ENCODE data around the gene SHMT2.

SHMT2 gene

GRCh38 chr12:57215065-57215464, 14.4 kb upstream of the SHMT2 start:
- no peak for DNase-seq (ENCODE audit: low spot score)

GRCh38 chr12:57215668-57216013, 13.9 kb upstream of the SHMT2 start:
- no peak for DNase-seq (ENCODE audit: low spot score)

GRCh38 chr12:57216014-57216911, 13.2 kb upstream of the SHMT2 start, which contains the start of gene NXPH4:
NXPH4 (plus strand) TSS chr12:57216794; CDS start chr12:57216970, 176 bp downstream.
- DNase-seq (ENCODE audit: low spot score) = peak; percentile 75

DNA sequence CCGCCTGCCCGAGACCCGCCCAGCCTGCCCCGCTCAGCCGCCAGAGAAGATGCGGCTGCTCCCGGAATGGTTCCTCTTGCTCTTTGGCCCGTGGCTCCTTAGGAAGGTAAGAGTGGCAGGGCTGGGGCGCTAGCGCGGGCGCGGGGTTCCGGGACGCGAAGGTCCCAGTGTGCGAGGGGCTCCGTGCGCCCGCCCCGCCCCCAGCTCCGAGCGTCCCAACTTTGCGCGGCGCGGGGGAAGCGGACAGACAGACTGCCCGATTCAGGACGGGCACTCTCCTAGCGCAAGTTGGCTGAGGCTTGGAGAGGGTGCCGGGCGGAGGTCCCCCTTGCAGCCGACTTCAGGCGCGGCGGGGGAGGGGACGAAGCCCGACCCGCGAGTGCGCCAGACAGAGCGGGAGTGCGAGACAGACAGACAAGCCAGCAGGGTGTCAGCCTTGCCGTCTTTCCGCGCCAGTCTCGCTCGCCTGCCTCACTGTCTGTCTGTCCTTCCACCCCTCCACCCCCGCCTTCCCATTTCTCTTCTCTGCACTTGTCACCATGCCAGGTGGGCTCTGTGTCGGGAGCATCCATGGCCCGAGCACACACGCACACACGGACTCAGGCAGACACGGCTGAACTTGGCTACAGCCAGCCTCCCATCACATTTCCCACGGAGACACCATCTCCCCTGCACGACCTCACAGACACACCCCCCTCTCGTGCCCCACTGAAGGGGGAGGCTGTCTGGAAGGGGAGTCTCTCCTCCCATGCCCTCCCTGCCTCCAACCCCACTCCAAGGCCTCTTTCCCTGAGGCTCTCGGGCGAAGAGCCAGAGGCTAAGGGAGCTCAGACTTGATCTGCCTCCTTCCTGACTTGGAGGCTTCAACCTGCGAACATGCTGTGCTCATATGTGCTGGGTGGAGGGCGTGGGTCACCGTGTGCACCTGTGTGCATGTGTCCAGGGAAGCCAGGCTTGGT, 12.3 kb upstream of the SHMT2 start:
- peak; percentile 63 for DNase-seq (ENCODE audit: low spot score)

DNA sequence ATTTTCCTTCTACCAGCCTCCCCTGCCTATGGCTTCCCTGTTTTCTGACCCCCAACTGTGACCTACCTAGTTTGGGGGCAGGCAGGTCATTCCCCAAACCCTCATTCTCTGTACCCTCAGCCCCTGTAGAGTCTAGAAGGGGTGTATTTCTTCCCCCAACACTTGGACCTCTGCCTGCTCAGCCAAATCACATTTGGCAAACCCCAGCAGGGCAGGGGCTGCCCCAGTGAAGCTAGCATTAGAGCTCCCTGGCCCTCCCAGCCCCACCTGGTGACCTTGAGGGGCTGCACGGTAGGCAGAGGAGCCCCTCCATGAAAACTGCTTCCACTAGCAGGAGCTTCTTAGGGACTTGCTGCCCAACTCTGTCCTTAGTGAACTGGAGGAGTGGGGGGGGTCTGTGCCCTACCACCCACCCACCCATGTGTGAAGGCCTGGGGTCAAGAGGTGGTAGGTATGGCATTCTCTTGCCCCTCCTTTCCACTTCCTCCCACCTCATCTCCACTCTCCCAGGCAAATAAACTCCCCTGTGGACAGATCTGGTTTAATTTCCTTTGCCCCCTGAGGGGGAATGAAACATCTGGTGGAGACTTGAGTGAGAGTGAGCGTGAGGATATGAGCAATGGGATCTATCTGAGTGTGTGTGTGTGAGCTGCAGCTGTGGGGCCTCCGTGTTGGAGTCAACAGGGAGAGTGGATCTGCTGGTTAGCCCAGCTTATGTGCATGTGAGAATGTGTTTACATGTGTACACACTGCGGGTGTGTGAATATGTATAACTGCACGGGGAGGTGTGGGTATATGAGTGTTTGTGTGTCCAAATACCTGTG, 11.3 kb upstream of the SHMT2 start:
- DNase-seq (ENCODE audit: low spot score) = no peak

- peak; percentile 75 for DNase-seq (ENCODE audit: low spot score)
These were observed 10.1 kb upstream of the SHMT2 start for GRCh38 chr12:57219205-57219992.

DNA sequence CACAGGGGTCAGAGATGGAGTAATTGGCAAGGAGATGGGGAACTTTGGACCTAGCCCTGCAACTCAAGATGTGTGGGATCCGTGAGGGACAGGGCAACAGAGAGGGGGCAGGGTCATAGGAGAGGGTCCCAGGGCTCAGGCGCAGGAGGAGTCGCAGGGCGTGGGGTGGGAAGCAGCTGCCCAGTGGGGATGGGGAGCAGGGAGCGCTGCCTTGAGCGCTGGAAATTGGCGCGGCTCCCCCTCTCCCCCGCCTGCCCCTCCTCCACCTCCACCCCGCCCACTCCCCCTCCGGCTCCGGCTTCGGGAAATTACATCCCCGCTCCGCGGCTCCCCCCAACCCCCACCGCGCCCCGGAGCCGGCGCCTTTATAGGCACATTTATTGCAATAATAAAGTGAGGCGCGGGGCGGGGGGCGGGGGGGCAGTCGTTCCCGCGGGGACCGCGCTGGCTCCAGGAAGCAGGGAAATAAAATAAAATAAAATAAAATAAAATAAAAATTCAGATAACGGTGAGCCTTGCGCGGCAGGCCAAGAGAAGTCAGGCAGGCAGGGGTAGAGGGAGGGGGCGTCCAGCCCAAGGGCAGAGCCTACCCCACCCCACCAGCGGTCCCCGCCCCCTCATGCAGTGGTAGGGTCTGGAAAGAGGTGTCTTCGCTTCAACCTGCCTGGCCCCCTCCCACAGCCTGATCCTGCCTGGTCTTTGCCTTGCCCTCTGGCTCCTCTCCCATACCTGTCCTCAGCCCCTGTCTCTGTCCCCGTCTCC, 9.3 kb upstream of the SHMT2 start:
- DNase-seq (ENCODE audit: low spot score) = peak; percentile 68

GRCh38 chr12:57220770-57221168, 8.7 kb upstream of the SHMT2 start:
- no peak for DNase-seq (ENCODE audit: low spot score)

DNA sequence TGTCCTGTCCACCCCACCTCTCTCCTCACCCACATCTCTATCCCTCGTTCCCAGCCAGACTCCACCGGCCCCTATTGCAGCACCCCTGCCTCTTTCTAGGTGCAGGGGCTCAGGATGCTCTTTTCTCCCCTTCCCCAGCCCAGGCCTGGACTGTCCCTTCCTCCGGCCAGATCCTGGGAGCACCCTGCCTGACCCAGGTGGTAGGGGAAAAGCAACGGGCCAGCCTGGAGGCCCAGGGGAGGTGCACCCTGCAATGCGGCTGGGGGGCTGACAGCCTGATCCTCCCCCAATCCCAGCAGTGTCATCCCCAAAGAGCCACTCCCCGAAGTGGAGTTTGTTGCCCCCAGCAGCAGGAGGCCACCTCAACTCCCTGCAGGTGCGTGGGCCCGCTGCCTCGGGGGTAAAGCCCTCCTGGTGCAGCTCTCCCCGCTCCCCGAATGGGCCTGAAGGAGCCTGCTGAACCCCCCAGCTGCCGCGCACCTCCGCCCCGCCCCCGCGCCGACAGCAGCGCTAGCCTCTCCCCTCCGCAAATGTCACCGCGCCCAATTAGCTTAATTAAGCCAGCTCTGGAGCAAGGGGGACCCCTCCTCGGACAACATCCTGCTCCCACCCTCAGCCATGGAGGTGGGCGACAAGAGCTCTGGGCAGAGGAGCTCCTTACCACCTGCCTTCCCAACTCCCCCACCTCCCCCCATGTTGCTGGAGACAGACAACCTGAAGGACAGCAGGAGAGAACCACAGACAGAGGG, 8.2 kb upstream of the SHMT2 start:
- no peak for DNase-seq (ENCODE audit: low spot score)

DNA sequence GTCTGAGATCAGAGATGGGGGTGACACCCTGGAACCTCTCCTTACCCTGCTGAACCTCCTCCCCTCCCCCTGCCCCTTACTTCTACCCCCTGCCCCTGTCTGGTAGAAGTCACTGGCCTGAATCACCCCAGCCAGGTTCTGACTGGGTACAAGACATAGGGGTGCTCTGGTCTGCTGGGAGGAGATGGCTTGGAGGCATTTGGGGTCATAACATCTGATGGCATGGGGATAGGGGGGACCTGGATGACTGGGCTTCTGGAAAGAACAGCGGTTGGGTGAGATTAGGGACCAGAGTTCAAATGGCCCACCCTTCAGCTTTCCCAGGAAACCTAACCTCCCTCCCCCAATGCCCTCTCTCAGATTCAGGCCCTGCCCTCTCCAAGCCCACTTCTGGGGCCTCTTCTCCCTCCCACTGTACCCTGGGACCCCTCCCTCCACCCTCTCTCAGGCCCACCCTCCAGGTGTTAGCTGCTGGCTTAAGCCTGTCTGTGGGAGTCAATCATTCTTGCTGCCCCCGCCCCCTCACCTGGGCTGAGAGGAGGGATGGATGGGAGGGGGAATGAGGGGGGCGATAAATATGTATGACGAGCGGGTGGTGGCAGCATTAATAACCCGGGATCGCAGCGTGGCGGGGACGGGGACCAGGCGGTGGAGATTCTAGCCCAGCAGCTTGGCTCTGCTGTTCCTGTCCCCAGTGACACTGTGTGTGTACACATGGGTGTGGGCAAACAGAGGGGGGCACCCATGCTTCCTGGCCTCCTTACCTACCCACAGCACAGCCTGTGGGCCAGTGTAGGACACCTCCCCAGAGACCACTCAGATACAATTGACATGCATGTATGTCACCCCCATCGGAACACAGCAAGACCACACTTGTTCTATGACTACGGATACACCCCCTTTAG, 7.0 kb upstream of the SHMT2 start:
- no peak for DNase-seq (ENCODE audit: low spot score)

- DNase-seq (ENCODE audit: low spot score) = no peak
These were observed 6.0 kb upstream of the SHMT2 start for GRCh38 chr12:57223191-57224165.

DNA sequence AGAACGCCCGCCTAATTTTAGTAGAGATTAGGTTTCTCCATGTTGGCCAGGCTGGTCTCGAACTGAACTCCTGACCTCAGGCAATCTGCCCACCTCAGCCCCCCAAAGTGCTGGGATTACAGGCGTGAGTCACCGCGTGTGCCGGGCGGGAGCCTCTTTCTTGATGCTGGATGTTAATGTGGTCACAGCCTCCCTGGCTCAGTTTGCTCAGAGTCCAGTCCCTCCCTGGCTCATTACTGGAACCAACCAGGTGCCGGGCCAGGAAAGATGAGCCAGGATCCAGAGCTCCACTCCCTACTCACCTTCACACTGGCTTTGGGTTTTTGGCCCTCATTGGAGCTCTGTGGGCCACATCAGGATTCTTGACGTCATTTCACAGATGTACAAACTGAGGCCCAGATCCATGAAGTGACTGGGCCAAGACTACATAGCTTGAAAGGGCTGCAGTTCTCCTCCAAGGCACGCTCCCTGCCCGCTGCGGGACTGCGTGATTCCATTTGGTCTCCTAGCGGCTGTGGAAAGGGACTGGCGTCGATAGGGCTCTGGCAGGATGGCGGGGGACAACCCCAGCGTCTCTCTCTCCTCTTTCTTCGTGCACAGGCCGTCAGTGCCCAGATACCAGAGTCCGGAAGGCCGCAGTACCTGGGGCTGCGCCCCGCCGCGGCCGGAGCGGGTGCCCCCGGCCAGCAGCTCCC, 5.1 kb upstream of the SHMT2 start:
- no peak for DNase-seq (ENCODE audit: low spot score)

GRCh38 chr12:57224973-57225679, 4.4 kb upstream of the SHMT2 start:
- DNase-seq (ENCODE audit: low spot score) = peak; percentile 90

DNA sequence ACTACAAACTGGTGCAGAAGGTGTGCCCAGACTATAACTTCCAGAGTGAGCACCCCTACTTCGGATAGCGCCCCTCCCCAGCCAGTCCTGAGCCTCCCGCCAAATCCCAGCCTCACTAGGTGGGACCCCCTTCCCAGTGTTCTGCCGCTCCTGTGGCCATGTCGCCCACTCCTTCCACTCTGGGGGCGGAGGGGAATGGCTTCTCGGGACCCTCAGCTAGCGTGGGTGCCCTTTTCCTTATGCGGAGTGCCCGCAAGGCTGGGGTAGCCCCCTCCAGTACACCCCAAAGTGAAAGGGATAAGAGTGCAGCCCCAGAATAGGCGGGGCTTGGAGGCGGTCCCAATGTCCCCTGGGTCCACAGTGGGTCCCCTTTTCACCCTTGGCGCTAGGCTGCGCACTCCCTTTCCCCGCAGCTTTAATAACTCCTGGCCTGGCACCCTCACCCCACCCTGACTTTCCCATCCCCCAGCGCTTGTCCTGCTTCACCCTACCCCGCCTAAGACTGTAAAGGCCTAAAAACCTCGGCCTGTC, 3.8 kb upstream of the SHMT2 start:
- DNase-seq (ENCODE audit: low spot score) = no peak

DNA sequence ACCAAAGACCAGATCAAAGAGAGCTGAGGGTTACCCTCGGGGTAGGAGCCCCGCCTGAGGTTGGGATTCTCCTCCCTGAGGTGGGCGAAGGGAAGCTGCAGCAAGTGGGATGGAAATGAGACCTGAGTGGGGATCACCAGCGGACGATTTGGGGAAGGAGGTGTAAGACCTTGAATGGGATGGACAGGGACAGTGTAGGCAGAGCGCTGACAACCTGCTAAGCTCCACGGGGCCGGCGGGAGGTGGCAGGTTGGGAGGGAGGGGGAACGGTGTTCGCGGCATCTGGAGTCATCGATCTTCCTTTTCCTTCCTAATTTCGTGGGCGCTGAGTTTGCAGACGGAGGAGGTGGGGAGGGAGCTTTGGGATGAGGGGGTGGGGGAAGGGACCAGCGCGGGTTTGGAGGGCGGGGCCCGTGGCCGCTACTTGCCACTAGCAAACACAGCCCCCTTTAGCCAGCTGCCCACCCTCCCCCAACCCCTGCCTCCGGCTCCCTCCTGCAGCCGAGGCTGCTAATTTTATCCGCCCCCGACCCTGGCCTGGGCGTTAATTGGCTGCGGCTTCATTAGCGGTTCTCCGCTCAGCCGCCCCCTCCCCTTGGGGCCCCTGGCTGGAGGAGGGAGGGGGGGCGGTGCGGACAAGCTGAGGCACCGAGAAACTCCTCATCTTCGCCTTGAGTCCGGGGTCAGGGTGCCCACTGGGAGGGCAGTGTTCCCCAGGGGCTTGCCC, 2.8 kb upstream of the SHMT2 start:
- DNase-seq (ENCODE audit: low spot score) = peak; percentile 68

Data from ecto neural progenitor cell (in vitro differentiated cells).